HG03439 (cell line): Measurements from ENCODE around the gene KCNG3.

Experiments used
- ATAC-seq: cut with Tn5 transposase; IDR thresholded peaks from one replicate; pipeline ENCODE4 v1.9.1; 2021; ENCODE audit warnings: mild to moderate bottlenecking, moderate library complexity; ENCODE audit not compliant: unreplicated experiment

The KCNG3 gene, protein sequence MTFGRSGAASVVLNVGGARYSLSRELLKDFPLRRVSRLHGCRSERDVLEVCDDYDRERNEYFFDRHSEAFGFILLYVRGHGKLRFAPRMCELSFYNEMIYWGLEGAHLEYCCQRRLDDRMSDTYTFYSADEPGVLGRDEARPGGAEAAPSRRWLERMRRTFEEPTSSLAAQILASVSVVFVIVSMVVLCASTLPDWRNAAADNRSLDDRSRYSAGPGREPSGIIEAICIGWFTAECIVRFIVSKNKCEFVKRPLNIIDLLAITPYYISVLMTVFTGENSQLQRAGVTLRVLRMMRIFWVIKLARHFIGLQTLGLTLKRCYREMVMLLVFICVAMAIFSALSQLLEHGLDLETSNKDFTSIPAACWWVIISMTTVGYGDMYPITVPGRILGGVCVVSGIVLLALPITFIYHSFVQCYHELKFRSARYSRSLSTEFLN

DNA sequence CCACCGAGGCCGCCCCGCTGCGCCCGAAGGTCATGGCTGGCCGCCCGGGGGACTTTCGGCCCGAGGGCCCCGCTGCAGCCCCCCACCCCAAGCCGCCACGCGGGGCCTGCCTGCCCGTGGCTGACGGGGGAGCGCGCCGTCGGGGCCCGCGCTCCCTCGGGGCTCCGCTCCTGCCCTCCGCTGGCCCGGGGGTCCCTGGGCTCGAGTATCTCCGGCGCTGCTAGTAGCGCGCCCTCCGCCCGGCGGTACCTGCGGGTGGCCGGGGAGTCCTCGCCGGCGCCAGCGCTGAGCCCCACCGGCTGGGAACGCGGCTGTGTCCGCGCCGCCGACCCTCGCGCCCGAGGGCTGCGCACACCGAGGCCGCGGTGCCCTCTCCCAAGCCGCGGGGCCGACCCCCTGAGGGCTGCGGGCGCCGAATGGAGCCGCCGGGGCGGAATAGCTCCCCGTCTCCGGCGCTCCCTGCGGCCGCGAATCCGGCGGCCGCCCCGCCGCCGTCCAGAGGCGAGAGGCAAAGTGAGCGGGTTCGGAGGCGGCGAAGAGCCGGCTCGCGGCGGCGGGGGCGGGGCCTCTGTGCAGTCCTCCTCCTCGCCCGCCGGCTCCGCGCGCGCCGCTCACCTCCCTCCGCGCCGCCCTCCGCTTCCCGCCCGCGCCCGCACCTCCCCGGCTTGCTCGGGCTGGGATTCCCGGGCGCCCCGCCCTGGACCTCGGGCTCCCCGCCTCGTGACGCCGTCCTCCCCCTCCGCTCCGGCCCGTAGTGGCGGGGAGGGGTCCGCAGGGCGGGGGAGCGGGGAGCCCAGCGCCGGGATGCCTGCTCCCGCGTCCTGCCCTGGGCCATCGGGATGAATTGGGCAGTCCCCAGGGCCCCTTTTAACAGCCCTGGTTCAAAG, at the start of gene KCNG3:
Gene KCNG3, minus strand, starts transcription at position 515 of the 887 bp plus-strand sequence. Its CDS starts 481 bp downstream, at position 34.
- ATAC-seq: no peak

DNA sequence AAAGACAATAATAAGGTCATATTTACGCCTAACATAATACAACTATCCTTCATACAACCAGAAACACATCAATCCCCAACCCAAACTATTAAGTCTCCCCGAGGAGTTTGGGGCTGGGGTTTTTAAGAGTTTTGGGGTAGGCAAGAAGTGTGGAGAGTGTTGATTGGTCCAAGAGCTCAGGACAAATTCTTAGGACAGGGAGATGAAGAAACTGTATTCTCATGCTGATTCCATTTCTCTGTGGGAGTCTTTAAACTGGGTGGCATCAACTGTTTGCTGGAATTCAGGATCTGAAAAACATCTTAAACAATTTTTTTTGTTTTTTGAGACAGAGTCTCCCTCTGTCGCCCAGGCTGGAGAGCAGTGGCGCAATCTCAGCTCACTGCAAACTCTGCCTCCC, 49.1 kb upstream of the KCNG3 start:
- ATAC-seq: no peak

DNA sequence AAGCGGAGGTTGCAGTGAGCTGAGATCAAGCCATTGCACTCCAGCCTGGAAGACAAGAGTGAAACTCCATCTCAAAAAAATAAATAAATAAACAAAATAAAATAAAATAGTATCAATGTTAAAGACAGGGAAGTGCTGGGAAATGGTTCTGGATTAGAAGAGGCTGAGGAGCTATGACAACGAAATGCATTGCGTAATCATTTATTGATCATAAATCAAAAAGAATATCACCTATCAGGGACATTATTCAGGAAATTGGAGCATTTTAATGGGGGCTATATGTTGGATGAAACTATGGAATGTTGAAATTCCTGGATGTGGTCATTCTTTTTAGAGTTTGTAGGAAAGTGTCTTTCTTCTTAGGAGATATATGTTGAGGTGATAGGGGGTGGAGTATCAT, 43.7 kb upstream of the KCNG3 start:
- no peak for ATAC-seq

DNA sequence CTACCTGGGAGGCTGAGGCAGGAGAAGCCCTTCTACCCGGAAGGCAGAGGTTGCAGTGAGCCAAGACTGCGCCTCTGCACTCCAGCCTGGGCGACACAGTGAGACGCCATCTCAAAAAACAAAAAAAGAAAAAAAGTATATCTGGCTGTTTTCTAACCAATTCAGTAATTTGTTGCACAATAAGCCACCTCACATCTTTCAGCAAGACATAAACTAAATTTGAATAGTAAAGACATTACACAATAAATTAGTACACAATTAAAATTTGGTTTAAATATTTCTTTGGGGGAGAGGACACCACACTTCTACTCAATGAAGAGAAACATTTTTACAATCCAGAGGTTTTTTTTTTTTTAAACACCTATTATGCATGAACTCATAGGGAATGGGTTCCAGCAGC, 38.6 kb upstream of the KCNG3 start:
- ATAC-seq: no peak

DNA sequence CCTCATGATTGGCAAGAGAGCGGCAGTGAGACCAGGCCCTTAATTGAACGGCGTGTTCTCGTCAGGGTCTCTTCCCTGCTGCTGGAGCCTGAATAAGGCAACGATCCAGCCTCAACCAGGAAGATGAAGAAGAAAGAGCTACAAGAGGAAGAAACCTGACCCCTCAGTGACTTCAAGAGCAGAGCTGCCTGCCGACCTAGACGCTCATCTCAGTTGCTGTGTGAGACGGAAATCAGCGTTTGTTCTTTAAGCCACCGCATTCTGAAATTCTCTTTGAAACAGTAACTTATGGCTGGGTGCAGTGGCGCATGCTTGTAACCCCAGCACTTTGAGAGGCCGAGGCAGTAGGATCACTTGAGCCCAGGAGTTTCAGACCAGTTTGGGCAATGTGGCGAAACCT, 29.6 kb upstream of the KCNG3 start:
- ATAC-seq: no peak

DNA sequence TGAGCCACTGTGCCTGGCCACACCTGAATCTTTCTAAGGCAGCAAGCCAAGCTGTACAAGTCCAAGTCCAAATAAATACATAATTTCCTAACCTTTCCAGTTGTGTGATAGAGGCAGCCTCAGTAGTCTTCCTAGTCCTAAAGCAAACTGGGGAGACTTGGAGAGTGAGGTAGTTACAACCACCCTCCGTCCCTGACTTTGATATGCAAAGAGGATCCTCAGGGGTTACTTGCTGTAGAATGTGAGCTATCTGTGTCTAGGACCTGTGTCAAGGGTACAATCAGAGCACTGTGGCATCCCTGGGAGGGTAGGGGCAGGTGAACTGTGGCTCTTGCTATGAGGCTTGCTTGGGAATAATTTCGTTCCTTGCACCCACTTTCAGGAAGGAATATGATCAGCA, 28.3 kb upstream of the KCNG3 start:
- ATAC-seq: no peak

DNA sequence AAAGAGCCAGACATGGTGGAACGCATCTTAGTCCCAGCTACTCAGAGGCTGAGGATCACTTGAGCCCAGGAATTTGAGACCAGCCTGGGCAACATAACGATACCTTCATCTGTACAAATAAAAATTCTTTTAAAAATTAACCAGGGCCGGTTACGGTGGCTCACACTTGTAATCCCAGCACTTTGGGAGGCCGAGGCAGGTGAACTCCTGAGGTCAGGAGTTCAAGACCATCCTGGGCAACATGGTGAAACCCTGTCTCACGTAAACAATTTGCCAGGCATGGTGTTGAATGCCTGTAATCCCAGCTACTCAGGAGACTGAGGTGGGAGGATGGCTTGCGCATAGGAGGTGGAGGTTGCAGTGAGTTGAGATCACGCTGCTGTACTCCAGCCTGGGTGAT, 25.8 kb upstream of the KCNG3 start:
- ATAC-seq: no peak

DNA sequence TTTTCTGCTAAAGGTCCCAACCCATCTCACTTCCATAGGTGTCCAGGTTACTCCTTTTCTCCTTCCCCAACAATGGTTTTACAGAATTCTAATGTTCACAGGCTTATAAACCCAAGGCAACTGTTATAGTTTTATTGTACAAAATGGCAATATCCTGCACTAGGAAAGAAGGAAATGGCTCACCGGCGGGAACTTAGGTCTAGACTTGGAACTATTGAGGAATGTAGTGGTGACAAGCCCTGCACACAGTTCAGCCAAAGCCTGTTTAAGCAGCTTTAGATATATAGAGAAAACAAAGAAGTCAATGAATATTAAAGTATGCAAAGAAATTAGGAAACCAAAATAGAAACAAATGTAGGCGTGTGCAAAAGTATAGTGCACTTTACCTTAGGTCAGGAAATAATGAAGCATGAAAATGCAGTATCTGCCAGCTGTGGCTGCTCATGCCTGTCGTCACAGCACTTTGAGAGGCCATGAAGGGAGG, 22.7 kb upstream of the KCNG3 start:
- ATAC-seq: no peak

DNA sequence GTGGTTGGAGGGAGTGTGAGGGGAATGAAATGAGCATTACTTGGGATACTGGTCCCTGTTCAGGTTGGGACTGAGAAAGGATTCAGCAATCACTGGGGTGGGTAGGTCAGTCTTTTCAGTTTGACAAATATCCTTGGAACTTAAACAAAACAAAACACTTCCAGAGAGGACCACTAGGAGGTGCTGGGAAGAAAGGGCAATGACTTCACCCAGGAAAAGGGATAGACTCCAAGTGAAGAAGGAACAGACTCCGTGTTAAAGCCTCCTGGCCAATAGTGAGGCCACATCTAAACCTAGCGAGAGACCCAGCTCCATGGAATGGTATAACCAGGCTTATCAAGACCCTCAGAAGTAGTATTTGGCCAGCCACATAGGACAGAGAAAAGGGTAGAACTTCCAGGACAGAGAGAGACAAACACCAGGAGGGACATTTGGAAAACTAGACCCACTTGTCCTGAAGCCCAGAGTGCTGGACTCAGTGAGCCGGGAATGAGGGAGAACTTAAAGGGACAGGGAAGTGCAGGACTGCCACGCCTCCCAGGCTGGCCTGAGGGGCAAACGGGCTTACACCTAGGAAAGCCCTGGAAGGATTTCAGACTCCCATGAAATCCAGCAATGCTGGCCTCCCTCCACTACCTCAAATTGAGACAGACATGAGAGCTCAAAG, 19.6 kb upstream of the KCNG3 start:
- ATAC-seq: no peak

DNA sequence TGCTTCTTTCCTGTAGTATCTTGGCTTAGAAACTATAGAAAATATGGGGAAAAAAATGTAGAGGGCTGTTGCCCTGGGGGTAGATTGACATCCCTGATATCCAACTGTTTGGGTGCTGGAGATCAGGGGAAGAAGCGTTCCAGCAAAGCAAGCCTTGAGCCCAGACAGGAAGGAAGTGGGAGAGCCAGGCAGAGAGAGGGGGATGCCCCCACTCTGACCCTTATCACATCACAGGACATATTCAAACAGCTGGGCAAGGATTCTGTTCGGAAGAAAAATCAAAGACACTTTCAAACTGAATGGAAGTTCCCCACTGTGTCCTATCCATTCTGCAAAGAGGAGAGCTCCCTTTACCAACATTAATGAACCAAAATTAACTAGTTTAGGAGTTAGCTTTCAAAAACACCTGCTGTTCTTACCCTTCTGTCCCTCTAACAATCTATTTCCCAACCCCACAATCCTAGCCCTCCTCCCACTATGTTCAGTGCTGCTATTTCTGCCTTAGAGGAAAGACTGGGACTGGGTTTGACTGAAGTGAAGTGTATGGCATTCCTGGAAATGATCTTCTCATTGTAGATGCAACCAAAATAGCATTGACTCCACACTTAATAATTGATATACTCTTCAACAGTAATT, 16.9 kb upstream of the KCNG3 start:
- no peak for ATAC-seq

DNA sequence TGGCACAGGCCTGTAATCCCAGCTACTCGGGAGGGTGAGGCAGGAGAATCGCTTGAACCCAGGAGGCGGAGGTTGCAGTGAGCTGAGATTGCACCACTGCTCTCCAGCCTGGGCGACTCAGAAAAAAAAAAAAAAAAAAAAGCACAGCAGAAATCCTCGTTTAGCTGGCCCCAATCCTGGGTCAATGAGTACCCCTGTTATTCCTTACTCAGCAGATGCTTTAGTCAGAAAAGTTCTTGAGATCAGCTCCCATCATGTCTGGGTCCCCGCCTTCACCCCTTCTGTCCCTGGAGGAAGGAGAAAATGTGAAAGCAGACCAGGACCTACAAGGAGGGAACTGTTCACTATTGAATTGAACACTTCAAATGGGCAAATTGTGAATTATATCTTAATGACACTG, 16.4 kb upstream of the KCNG3 start:
- ATAC-seq: no peak

DNA sequence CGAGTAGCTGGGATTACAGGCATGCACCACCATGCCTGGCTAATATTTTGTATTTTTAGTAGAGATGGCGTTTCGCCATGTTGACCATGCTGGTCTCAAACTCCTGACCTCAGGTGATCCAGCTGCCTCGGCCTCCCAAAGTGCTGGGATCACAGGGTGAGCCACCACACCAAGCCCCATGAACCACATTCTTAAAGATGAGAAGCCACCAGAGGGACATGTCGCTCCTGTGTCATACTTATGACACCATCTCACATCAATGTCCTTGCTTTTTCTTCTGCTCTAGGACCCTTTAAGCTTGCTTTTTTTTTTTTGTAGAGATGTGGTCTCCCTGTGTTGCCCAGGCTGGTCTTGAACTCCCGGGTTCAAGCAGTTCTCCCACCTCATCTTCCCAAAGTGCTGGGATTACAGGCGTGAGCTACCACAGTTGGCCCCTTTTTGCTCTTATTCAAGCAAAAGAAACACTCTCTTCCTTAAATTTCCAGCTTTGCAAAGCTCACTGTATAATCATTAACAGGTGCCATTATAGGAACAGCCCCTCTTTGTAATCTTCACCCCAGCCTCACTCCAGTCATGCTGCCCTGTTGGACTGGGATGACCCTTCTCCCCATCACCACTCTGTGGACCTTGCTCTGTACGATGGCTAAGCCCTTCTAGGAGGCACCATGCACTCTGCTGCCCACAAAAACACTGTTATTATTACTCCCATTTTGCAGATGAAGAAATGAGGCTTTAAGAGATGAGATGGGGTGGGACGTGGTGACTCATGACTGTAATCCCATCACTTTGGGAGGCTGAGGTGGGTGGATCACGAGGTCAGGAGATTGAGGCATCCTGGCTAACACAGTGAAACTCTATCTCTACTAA, 10.8 kb upstream of the KCNG3 start:
- no peak for ATAC-seq

DNA sequence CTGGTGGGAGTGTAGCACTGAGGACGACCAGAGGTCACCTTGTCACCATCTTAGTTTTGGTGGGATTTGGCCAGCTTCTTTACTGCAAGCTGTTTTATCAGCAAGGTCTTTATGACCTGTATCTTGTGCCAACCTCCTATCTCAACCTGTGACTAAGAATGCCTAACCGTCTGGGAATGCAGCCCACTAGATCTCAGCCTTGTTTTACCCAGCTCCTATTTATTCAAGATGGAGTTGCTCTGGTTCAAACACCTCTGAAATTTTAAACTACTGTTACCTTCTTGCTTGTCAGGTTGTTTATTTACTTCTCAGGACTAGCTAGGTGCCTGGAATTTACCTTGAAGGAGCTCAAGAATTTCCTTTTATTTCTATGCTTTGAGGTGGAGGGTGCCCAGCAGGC, 9.5 kb upstream of the KCNG3 start:
- ATAC-seq: no peak

DNA sequence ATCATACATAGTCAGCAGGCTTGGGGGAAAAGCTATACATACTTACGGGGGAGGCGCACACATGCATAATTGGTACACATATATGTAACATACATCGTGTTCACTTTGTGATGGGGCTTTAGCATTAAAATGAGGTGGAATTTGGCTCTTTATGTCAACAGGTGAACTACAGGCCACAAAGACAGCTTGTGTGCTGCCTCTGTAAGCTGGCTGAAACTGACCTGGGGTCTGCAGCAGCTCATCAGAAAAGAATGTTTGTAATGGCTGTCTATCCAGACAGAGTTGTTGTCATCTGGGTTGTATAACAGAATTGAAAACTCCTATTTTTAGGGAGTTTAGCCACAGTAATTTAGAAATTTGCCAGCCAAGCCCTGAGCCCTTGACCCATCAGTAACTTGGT, 4.7 kb upstream of the KCNG3 start:
- no peak for ATAC-seq

DNA sequence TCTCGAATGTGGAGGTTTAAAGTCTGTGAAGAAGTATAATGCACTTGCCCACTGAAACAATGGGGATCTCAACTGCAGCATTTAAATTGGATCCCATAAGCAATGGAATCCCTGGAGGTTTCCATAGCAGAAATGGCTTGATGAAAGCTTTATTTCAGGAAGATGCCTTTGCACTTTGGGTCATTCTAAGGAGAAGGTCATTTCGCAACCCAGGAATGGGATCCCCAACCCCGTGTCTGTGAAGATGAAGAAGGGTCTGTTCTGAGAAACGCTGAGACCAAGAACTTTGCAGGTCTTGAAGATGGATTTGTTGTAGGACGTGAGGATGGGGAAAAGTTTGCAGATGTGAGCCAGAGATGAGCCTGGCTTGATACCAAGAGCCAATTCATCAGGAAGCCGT, 1.8 kb upstream of the KCNG3 start:
- ATAC-seq: no peak

DNA sequence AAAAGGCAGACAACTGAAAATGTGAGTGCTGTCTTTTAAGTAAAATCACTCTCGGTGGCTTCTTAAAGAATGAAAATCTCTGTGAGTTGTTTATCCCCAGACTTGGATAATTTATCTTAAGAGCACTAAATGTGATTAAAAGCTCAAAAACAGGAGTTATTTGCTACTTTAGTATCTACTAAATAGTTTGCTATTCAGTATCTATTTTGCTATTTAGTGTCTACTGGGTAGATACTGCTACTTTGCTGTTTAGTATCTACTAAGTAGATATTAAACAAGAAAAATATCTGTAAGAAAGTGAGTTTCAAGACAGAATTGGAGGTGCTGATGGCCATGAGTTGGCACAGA, 1.4 kb upstream of the KCNG3 start:
- no peak for ATAC-seq

DNA sequence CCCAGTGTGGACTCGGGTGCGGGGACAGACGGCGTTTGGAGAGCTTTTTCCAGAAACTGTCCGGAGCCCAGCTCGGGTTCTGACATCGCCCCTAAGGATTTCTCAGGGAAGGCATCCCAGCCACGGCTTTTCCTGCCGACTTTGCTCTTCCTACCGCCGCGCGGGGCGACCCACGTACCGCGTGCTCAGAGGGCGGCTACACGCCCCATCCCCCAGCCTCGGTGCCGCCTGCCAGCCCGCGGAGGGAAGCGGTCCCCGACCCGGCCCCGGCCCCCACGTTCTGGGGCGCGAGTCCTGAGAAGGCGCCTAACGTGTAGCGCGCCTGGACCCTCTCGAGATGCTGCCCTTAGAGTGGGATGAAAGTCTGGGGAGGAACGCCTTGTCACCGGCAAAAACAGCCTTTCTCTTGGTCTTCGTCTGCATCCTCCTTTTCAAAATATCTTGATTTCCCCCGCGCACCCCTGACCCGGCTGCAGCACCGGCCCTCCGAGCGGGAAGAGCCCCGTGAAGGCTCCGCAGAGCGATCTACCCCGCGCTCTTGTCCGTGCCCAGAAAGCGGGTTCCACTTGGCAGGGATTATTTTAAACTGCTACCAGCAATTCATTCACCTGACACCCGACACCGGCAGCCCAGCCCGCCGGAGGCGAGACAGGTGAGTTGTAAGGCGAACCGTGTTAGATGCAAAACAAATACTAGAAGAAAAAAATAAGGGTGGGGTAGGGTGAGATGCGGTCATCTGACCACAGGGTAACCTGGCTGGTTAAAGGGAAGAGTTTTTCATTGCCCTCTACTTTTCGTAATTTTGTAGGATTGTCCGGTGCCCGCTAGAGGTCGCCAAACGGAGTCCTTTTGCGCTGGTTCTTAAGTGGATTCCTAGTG, 812 bp upstream of the KCNG3 start:
- ATAC-seq: peak; percentile 79

DNA sequence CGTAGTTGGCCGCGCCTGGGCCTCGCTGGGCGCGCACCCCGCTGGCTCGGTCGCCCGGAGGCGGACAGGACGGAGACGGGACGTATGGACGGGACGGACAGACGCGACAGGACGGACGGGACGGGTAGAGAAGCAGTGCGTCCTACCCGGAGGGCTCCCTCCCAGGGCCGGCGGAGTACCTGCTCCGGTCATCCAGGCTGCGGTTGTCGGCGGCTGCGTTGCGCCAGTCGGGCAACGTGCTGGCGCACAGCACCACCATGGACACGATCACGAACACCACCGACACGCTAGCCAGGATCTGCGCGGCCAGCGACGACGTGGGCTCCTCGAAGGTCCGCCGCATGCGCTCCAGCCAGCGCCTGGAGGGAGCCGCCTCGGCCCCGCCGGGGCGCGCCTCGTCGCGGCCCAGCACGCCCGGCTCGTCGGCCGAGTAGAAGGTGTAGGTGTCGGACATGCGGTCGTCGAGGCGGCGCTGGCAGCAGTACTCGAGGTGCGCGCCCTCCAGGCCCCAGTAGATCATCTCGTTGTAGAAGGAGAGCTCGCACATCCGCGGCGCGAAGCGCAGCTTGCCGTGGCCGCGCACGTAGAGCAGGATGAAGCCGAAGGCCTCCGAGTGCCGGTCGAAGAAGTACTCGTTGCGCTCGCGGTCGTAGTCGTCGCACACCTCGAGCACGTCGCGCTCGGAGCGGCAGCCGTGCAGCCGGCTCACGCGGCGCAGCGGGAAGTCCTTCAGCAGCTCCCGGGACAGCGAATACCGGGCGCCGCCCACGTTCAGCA, 903 bp downstream of the KCNG3 start:
- no peak for ATAC-seq
